ENCODE results near the gene BTAF1.

- TF ChIP-seq EZH2phosphoT487 (IDR thresholded peaks at IDR 0.05; ENCODE audit: low read depth, severe bottlenecking, unreplicated experiment) (no peak), CTCF (IDR thresholded peaks at IDR 0.05; ENCODE audit: poor library complexity) (no peak), EZH2 (IDR thresholded peaks at IDR 0.05; ENCODE audit: borderline replicate concordance) (no peak)
Measured at GRCh38 chr10:91909117-91909677, 14.4 kb upstream of the BTAF1 start, which contains the start of gene FGFBP3.

All from hepatocyte (in vitro differentiated cells).